ENCODE results near the gene CLECL1. TPM values are rescaled to one million over a fixed set of nuclear protein-coding genes. Genes with fewer than 3 reads are reported as not detected.

Gene CLECL1
- total and polyA plus RNA-seq, 2 of the 8 experiments (the other 6 are each of a cell fraction or from before 2014, with no cell fraction given) = not detected

DNA sequence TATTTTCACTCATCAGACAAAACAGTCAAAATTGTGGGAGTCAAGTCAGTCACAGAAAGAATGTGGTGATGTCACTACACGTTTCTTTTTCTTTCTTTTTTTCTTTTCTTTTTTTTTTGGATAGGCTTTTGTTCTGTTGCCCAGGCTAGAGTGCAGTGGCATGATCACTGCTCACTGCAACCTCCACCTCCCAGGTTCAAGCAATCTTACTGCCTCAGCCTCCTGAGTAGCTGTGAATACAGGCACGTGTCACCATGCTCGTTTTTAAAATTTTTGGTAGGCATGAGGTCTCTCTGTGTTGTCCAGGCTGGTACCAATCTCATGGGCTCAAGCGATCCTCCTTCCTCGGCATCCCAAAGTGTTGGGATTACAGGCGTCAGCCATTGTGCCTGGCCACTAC lies 2.3 kb downstream of the CLECL1 start:
- CTCF ChIA-PET (ENCODE audit: partially characterized antibody) = interaction anchor here (1.0 to 1.7 kb wide), 3 partner anchors 13 to 23 kb away, joined by 4 to 14 read pairs (median 5); no protein-coding TSS in a partner anchor
- Histone ChIP-seq H3K4me3 (ENCODE audit: extremely low read depth in 1 of 4, insufficient read depth in 2 of 4, low read depth in 3 of 4, low read length in 4 of 4) (no peak overlapping the region), H2AFZ (ENCODE audit: low read length) (no peak overlapping the region), H3K4me2 (ENCODE audit: insufficient read depth in 1 of 2, low read depth in 2 of 2, low read length in 2 of 2) (no peak overlapping the region), H2BK20ac (ENCODE audit: low read length) (no peak overlapping the region), H3K18ac (ENCODE audit: extremely low read depth, low read length) (no peak overlapping the region), H2BK12ac (ENCODE audit: low read depth, low read length) (no peak overlapping the region), H2AK5ac (ENCODE audit: low read depth, low read length) (no peak overlapping the region), H3K27me3 (replicated peaks in 1 of 4; ENCODE audit: control insufficient read depth in 3 of 4, extremely low read depth in 1 of 4, insufficient read depth in 3 of 4, low read length in 3 of 4) (no peaks in the 10 kb centered on the region), H3K9ac (replicated peaks in 1 of 4; ENCODE audit: extremely low read depth in 1 of 4, low read depth in 3 of 4, low read length in 3 of 4) (no peak overlapping the region), H2BK5ac (ENCODE audit: low read depth, low read length) (no peak overlapping the region), H3K79me1 (ENCODE audit: low read depth, low read length) (no peaks in the 10 kb centered on the region), H4K91ac (replicated peaks; ENCODE audit: insufficient read length, low read length) (no peak overlapping the region), H4K5ac (ENCODE audit: insufficient read length, low read depth, low read length) (no peak overlapping the region), H3K27ac (ENCODE audit: low read depth, low read length) (no peak overlapping the region), H2BK15ac (ENCODE audit: low read length) (no peak overlapping the region), H3K36me3 (ENCODE audit: control insufficient read depth in 2 of 4, insufficient read depth in 4 of 4, low read length in 3 of 4) (no peaks in the 10 kb centered on the region), H3K4me1 (replicated peaks in 1 of 4; ENCODE audit: control insufficient read depth in 3 of 4, insufficient read depth in 4 of 4, low read length in 3 of 4) (no peaks in the 10 kb centered on the region), H3K4ac (replicated peaks; ENCODE audit: insufficient read length, low read depth, low read length) (no peak overlapping the region), H3K56ac (replicated peaks; ENCODE audit: insufficient read length, low read depth, low read length) (no peak overlapping the region), H3K23ac (ENCODE audit: insufficient read length) (no peak overlapping the region), H3K79me2 (ENCODE audit: control insufficient read depth in 1 of 2, insufficient read depth in 2 of 2, low read length in 2 of 2) (no peaks in the 10 kb centered on the region), H4K8ac (ENCODE audit: extremely low read depth, insufficient read depth, low read length) (no peak overlapping the region), H2BK120ac (replicated peaks; ENCODE audit: low read depth, low read length) (no peak overlapping the region), H3K9me3 (ENCODE audit: insufficient read depth in 2 of 2, low read depth in 1 of 2, low read length in 1 of 2) (no peaks in the 10 kb centered on the region), H3K23me2 (ENCODE audit: low read depth, low read length) (no peaks in the 10 kb centered on the region), H3K14ac (ENCODE audit: insufficient read length) (no peak overlapping the region), H4K20me1 (replicated peaks in 1 of 2; ENCODE audit: control insufficient read depth in 1 of 2, insufficient read depth in 2 of 2, low read length in 2 of 2) (no peaks in the 10 kb centered on the region)
- POLR2A ChIA-PET (ENCODE audit: partially characterized antibody) = interaction anchor here (0.6 kb wide), 1 partner anchor 55 kb away, joined by 4 read pairs; no protein-coding TSS in a partner anchor
- FAIRE-seq = no peak
- WGBS, 2 experiments (ENCODE audit: extremely low coverage in 1 of 2, insufficient coverage in 1 of 2, insufficient read length in 1 of 2, insufficient replicate concordance in 2 of 2, low coverage in 1 of 2, low lambda C conversion rate in 2 of 2, missing lambda C conversion rate in 1 of 2) = 85% methylated on average over 6 of the region's 6 CpGs; no CpG with 5 or more reads in 1 of the 2 experiments
- DNase-seq (ENCODE audit: low read depth in 1 of 2, low spot score in 2 of 2) = no peak
- TF ChIP-seq HDAC2 (IDR thresholded peaks at IDR 0.05; ENCODE audit: borderline replicate concordance in 1 of 2, low read depth in 2 of 2, low read length in 2 of 2) (no peak), EGR1 (IDR thresholded peaks at IDR 0.05; ENCODE audit: borderline replicate concordance, low read depth, low read length) (no peak), NANOG (IDR thresholded peaks at IDR 0.05; ENCODE audit: insufficient read depth, low read depth, low read length, poor library complexity, severe bottlenecking) (no peak), CBX8 (IDR thresholded peaks at IDR 0.05; ENCODE audit: borderline replicate concordance, low read depth, low read length) (no peak), CHD1 (IDR thresholded peaks at IDR 0.05; ENCODE audit: low read depth, low read length) (no peak)
